PC-9 (cell line): ENCODE measurements around the gene OPN3. TPM values are rescaled to one million over a fixed set of nuclear protein-coding genes. Genes with fewer than 3 reads are reported as not detected.

Experiments used
- BruUV-seq: library from RNA; stranded (reverse); fragments of 400-500 nt; replicated peaks from 2 replicates; lab custom pipeline; 2021; lab: Mats Ljungman, UMichigan
- CTCF ChIA-PET: fragments of 300-600 bp; sonication (Branson Sonifier 250); formaldehyde crosslinking; loops from one replicate; lab custom pipeline; 2022; ENCODE audit warnings: antibody characterized with exemption; lab: Charles Lee
- POLR2A ChIA-PET: fragments of 300-600 bp; sonication (Branson Sonifier 250); formaldehyde crosslinking; loops from one replicate; lab custom pipeline; 2022; ENCODE audit warnings: antibody characterized with exemption; ENCODE audit not compliant: unreplicated experiment; lab: Charles Lee
- DNase-seq, 2 experiments: peaks; one replicate each; pipeline versions ENCODE4 v3.0.0 to v3.0.0-alpha.2; 2015 to 2022; ENCODE audit warnings: mixed read lengths in 1 of 2
- H2AFZ ChIP-seq: fragments of 200-600 bp; sonication (generic); 2 replicates; pipeline ENCODE4 v1.8.1; 2017; ENCODE audit warnings: antibody characterized with exemption
- H3F3A ChIP-seq: fragments of 200-600 bp; sonication (generic); 2 replicates; pipeline ENCODE4 v1.8.1; 2017; ENCODE audit warnings: antibody characterized with exemption, mild to moderate bottlenecking, low read depth; ENCODE audit not compliant: insufficient read depth
- H3K27ac ChIP-seq: fragments of 200-600 bp; sonication (generic); 2 replicates; pipeline ENCODE4 v1.6.1; 2016; ENCODE audit warnings: mixed run types
- H3K27me3 ChIP-seq: fragments of 200-600 bp; sonication (generic); 2 replicates; pipeline ENCODE4 v1.6.1; 2016; ENCODE audit warnings: low read depth, mixed run types; ENCODE audit not compliant: insufficient read depth
- H3K36me3 ChIP-seq: fragments of 200-600 bp; sonication (generic); 2 replicates; pipeline ENCODE4 v1.6.1; 2016; ENCODE audit warnings: low read depth, mixed run types
- H3K4me1 ChIP-seq: fragments of 200-600 bp; sonication (generic); replicated peaks from 2 replicates; pipeline ENCODE4 v1.6.1; 2016; ENCODE audit warnings: mixed run types; ENCODE audit not compliant: insufficient read depth
- H3K4me2 ChIP-seq: fragments of 200-600 bp; sonication (generic); 2 replicates; pipeline ENCODE4 v1.6.1; 2017; ENCODE audit warnings: mixed run types
- H3K4me3 ChIP-seq: fragments of 200-600 bp; sonication (generic); 2 replicates; pipeline ENCODE4 v1.6.1; 2016; ENCODE audit warnings: mixed run types
- H3K79me2 ChIP-seq: fragments of 200-600 bp; sonication (generic); 2 replicates; pipeline ENCODE4 v1.6.1; 2017; ENCODE audit warnings: low read depth, mixed run types
- H3K9me2 ChIP-seq: fragments of 200-600 bp; sonication (generic); 2 replicates; pipeline ENCODE4 v1.8.1; 2017; ENCODE audit warnings: mild to moderate bottlenecking; ENCODE audit not compliant: insufficient read depth
- H3K9me3 ChIP-seq: fragments of 200-600 bp; sonication (generic); 2 replicates; pipeline ENCODE4 v1.8.1; 2016; ENCODE audit warnings: low read depth; ENCODE audit not compliant: insufficient read depth
- H4K20me1 ChIP-seq: fragments of 200-600 bp; sonication (generic); 2 replicates; pipeline ENCODE4 v1.8.1; 2017; ENCODE audit not compliant: insufficient read depth
- EZH2 ChIP-seq: fragments of 200-600 bp; sonication (generic); IDR thresholded peaks from 2 replicates; pipeline ENCODE4 v1.8.0; 2017; ENCODE audit warnings: antibody characterized with exemption, low read depth
- intact Hi-C: fragments of 100-400 bp; cut with micrococcal nuclease; formaldehyde crosslinking; loops from one replicate; pipeline ENCODE4 v1.10.0; 2022; ENCODE audit not compliant: unreplicated experiment
- total RNA-seq: library from RNA; stranded (reverse); gene quantifications from 2 replicates; pipeline ENCODE4 v1.2.3, GENCODE V29; 2021
- TF ChIP-seq, protein P1 (sequence below): fragments of 200-600 bp; sonication (generic); conservative IDR thresholded peaks from 2 replicates; pipeline ENCODE4 v1.6.1; 2017; ENCODE audit warnings: mixed run types, antibody characterized with exemption, mild to moderate bottlenecking, moderate library complexity

Gene OPN3
- total RNA-seq, 1 experiment from 2014 or later, result 62.7 TPM

DNA sequence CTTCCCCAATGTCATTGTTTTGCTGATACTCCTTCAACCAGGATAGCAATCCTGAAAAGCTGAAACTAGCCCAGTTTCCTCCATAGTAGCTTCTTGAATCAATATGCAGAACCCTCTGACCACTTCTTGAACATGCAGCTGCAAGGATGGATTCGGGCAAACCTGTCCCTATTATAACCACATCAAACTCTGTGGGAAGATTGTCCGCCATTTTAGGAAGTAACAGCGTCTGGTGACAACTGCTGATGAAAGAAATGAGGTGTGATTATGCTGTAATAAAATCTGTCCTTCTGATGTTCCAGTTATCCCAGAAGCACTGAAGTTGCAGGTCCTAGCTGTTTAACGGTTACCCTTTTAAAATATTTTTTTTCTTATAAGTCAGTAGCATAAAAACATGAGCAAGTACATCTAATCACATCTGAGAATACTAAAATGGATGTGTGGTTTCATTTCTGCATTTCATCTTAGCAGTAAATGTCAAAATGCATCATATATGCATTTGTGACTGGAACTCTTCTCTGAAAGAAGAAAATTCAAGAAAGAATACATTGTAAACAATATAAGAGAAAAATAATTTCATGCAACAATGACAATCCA lies 4.5 kb downstream of the OPN3 start:
- peaks cover 71% of the 10 kb centered on the region for H3K79me2 ChIP-seq
- peaks cover 26% of the 10 kb centered on the region for H3K4me1 ChIP-seq
- H3K9me2 ChIP-seq, result no peaks in the 10 kb centered on the region
- ChIA-PET POLR2A (no interaction called here), CTCF (interaction anchor here (0.6 kb wide), 1 partner anchor 138 kb away, joined by 4 read pairs; no protein-coding TSS in a partner anchor)
- no peaks in the 10 kb centered on the region for H3K27me3 ChIP-seq
- H3K4me2 ChIP-seq, result 0 out of 2 replicates have a peak overlapping the region, but pooled peaks have one; percentile 100
- intact Hi-C loops, result no loop called here
- no peaks in the 10 kb centered on the region for H4K20me1 ChIP-seq
- no TSS peak for BruUV-seq
- TF ChIP-seq, protein P1, sequence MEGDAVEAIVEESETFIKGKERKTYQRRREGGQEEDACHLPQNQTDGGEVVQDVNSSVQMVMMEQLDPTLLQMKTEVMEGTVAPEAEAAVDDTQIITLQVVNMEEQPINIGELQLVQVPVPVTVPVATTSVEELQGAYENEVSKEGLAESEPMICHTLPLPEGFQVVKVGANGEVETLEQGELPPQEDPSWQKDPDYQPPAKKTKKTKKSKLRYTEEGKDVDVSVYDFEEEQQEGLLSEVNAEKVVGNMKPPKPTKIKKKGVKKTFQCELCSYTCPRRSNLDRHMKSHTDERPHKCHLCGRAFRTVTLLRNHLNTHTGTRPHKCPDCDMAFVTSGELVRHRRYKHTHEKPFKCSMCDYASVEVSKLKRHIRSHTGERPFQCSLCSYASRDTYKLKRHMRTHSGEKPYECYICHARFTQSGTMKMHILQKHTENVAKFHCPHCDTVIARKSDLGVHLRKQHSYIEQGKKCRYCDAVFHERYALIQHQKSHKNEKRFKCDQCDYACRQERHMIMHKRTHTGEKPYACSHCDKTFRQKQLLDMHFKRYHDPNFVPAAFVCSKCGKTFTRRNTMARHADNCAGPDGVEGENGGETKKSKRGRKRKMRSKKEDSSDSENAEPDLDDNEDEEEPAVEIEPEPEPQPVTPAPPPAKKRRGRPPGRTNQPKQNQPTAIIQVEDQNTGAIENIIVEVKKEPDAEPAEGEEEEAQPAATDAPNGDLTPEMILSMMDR, result no peak
- TF ChIP-seq EZH2, result no peak
- no peak for DNase-seq
- H3F3A ChIP-seq, result peaks cover 16% of the 10 kb centered on the region
- H3K27ac ChIP-seq, result no peak overlapping the region
- no peaks in the 10 kb centered on the region for H3K9me3 ChIP-seq
- H3K36me3 ChIP-seq, result peaks cover 35% of the 10 kb centered on the region
- H2AFZ ChIP-seq, result no peak overlapping the region
- 0 out of 2 replicates have a peak overlapping the region, but pooled peaks have one; percentile 78 for H3K4me3 ChIP-seq

DNA sequence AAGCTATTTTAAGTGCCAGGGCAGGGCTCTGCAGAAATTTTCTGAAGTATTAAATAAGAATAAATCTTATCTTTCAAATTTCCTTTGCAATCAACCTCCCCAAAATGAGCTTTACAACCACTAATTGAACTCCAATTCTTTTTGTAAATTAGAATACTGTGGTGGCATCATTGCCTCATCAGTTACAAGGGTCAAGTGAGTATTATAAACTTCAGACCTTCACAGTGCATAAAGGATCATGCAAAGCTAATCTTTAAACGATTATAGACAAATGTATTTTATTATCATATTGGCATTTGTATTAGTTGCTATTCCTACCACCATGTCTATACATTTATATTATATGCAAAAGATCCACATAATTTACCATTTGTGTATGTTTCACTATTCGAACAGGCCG lies 7.2 kb downstream of the OPN3 start:
- TF ChIP-seq, protein P1, result no peak
- TF ChIP-seq EZH2, result no peak
- POLR2A ChIA-PET, result interaction anchor here (0.5 to 0.7 kb wide), 2 partner anchors 107 to 117 kb away, joined by 4 read pairs; no protein-coding TSS in a partner anchor
- H3K27me3 ChIP-seq, result no peaks in the 10 kb centered on the region
- H3K4me3 ChIP-seq, result no peak overlapping the region
- peaks cover 14% of the 10 kb centered on the region; the same call in 1 of the 2 replicates for H3F3A ChIP-seq
- DNase-seq, result no peak
- H3K27ac ChIP-seq, result no peak overlapping the region
- H3K79me2 ChIP-seq, result peaks cover 56% of the 10 kb centered on the region
- H4K20me1 ChIP-seq, result no peaks in the 10 kb centered on the region
- no peak overlapping the region for H2AFZ ChIP-seq
- H3K4me1 ChIP-seq, result peaks cover 18% of the 10 kb centered on the region
- no TSS peak for BruUV-seq
- H3K4me2 ChIP-seq, result no peak overlapping the region
- CTCF ChIA-PET, result no interaction called here
- H3K9me3 ChIP-seq, result no peaks in the 10 kb centered on the region
- intact Hi-C loops, result no loop called here
- peaks cover 35% of the 10 kb centered on the region for H3K36me3 ChIP-seq
- H3K9me2 ChIP-seq, result no peaks in the 10 kb centered on the region

DNA sequence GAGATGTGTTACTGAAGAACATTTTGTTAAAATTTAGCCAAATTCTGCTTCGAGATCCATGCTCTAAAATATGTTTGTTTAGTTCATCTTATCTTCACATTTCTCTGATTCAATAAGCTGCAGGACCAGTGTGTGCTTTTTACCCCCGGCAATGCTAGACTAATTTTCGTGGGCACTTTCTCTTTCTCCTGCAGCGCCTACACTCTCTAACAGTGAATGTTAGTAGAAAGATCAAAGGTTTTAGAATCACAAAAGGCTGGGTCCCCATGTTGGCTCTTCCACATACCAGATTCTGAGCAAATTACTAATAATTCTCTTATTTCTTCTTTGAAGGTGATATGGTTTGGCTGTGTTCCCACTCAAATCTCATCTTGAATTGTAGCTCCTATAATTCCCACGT lies 8.5 kb downstream of the OPN3 start:
- no TSS peak for BruUV-seq
- ChIA-PET POLR2A (no interaction called here), CTCF (no interaction called here)
- intact Hi-C loops, result no loop called here
- Histone ChIP-seq H3K36me3 (peaks cover 31% of the 10 kb centered on the region), H3K27ac (no peak overlapping the region), H3K79me2 (peaks cover 43% of the 10 kb centered on the region), H3K4me1 (peaks cover 14% of the 10 kb centered on the region), H3F3A (peaks cover 11% of the 10 kb centered on the region), H3K4me2 (no peak overlapping the region), H2AFZ (no peak overlapping the region), H3K4me3 (no peak overlapping the region), H3K9me3 (no peaks in the 10 kb centered on the region), H3K9me2 (no peaks in the 10 kb centered on the region), H3K27me3 (no peaks in the 10 kb centered on the region), H4K20me1 (no peaks in the 10 kb centered on the region)
- DNase-seq, result no peak
- no peak for TF ChIP-seq EZH2
